ENCODE results near the gene REST. TPM values are rescaled to one million over a fixed set of nuclear protein-coding genes. Genes with fewer than 3 reads are reported as not detected.

The REST gene
- total RNA-seq, 1 donor from 2014 or later: 43.9 TPM

- intact Hi-C loops (cut with micrococcal nuclease): loop anchor here (10.0 kb wide), 1 partner anchor 428 kb away; no protein-coding TSS in a partner anchor
Observed at GRCh38 chr4:56972389-56972788, 64.7 kb downstream of the REST start.

- intact Hi-C loops (cut with micrococcal nuclease): loop anchor here (10.0 kb wide), 1 partner anchor 428 kb away; no protein-coding TSS in a partner anchor
Observed at GRCh38 chr4:56972809-56973208, 65.1 kb downstream of the REST start.

- intact Hi-C loops (cut with micrococcal nuclease): loop anchor here (10.0 kb wide), 1 partner anchor 429 kb away; no protein-coding TSS in a partner anchor
Observed at GRCh38 chr4:56973336-56973735, 65.6 kb downstream of the REST start.

- intact Hi-C loops (cut with micrococcal nuclease): loop anchor here (5.0 to 10.0 kb wide), 4 partner anchors 174 to 1579 kb away; partner anchors contain the start of genes CLOCK and TMEM165
Observed at GRCh38 chr4:56976283-56976836, 68.7 kb downstream of the REST start.

- intact Hi-C loops (cut with micrococcal nuclease): loop anchor here (1.0 to 10.0 kb wide), 7 partner anchors 68 to 1580 kb away; partner anchors contain the start of genes CLOCK, EXOC1, PAICS and TMEM165
Observed at GRCh38 chr4:56976837-56977320, 69.2 kb downstream of the REST start.

GRCh38 chr4:56977321-56978012 is 69.8 kb downstream of the REST start, which contains the start of gene NOA1:
Gene NOA1, minus strand, starts transcription at chr4:56977606. Its CDS starts 21 bp downstream, at chr4:56977585.
- intact Hi-C loops (cut with micrococcal nuclease): loop anchor here (1.0 to 10.0 kb wide), 9 partner anchors 68 to 1580 kb away; partner anchors contain the start of genes AASDH, CLOCK, EXOC1 and PAICS

GRCh38 chr4:56978750-56979303 is 71.1 kb downstream of the REST start, which contains the start of gene POLR2B:
Gene POLR2B, plus strand, starts transcription at chr4:56978896. Its CDS starts 90 bp downstream, at chr4:56978986.
- intact Hi-C loops (cut with micrococcal nuclease): loop anchor here (1.0 to 10.0 kb wide), 7 partner anchors 177 to 1582 kb away; partner anchors contain the start of genes AASDH, CEP135, CLOCK and SRP72

- intact Hi-C loops (cut with micrococcal nuclease): loop anchor here (1.0 to 10.0 kb wide), 7 partner anchors 177 to 1582 kb away; partner anchors contain the start of genes AASDH, CEP135, CLOCK and SRP72
Observed at GRCh38 chr4:56979421-56980072, 71.8 kb downstream of the REST start.

GRCh38 chr4:56981795-56982201 is 74.1 kb downstream of the REST start:
- intact Hi-C loops (cut with micrococcal nuclease): no loop called here

GRCh38 chr4:56986192-56986591 is 78.5 kb downstream of the REST start:
- intact Hi-C loops (cut with micrococcal nuclease): no loop called here

- intact Hi-C loops (cut with micrococcal nuclease): no loop called here
Observed at GRCh38 chr4:56986952-56987351, 79.3 kb downstream of the REST start.

GRCh38 chr4:56990109-56990905 is 82.6 kb downstream of the REST start:
- intact Hi-C loops (cut with micrococcal nuclease): no loop called here

GRCh38 chr4:56995525-56995924 is 87.8 kb downstream of the REST start:
- intact Hi-C loops (cut with micrococcal nuclease): no loop called here

- intact Hi-C loops (cut with micrococcal nuclease): no loop called here
Observed at GRCh38 chr4:56999751-57000150, 92.1 kb downstream of the REST start.

GRCh38 chr4:57013543-57014120 is 105.9 kb downstream of the REST start:
- intact Hi-C loops (cut with micrococcal nuclease): no loop called here

Other genes with a start within 250 kb of the REST start
- 36.8 and 36.9 TPM in 2 replicates for gene HOPX, start 226.6 kb upstream of the REST start, total RNA-seq
- gene SPINK2, start 86.2 kb upstream of the REST start, total RNA-seq: 1.5 and 1.9 TPM in 2 replicates
- 17.7 and 18.4 TPM in 2 replicates for gene NOA1, start 69.7 kb downstream of the REST start, total RNA-seq
- gene POLR2B, start 71.0 kb downstream of the REST start, total RNA-seq: 115 and 122 TPM in 2 replicates
- gene IGFBP7, start 202.5 kb downstream of the REST start, total RNA-seq: 0.18 and 0.23 TPM in 2 replicates